NB4 (cell line): Measurements from ENCODE around the gene PLAAT1.

ENCODE experiments used
- POLR2A ChIP-seq: IDR thresholded peaks from 2 replicates; pipeline ENCODE4 v1.6.1; 2011; ENCODE audit warnings: mild to moderate bottlenecking; ENCODE audit not compliant: insufficient read length; ENCODE audit errors: extremely low read depth
- TF ChIP-seq, protein P1 (sequence below): IDR thresholded peaks from one replicate; pipeline ENCODE4 v1.5.1; 2012; ENCODE audit warnings: low read depth, low read length

DNA sequence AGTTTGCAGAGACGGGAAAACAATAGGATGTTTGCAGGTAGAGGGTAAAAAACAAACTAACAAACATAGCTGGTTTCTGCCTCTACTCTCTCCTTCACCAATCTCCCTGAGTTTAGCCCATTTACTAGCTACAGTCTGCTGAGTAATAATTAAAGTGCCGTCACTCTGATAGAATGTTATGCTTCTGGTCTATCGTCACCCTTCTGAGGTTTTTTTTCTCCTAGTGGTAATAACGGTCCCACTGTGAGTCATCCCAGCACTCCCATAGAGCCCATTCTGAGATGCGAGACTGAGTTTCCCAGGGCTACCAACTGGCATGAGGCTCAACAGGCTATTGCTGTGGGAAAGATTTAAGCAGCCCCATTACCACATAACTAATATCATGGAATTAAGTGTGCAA lies 56.4 kb downstream of the PLAAT1 start:
- TF ChIP-seq, protein P1, sequence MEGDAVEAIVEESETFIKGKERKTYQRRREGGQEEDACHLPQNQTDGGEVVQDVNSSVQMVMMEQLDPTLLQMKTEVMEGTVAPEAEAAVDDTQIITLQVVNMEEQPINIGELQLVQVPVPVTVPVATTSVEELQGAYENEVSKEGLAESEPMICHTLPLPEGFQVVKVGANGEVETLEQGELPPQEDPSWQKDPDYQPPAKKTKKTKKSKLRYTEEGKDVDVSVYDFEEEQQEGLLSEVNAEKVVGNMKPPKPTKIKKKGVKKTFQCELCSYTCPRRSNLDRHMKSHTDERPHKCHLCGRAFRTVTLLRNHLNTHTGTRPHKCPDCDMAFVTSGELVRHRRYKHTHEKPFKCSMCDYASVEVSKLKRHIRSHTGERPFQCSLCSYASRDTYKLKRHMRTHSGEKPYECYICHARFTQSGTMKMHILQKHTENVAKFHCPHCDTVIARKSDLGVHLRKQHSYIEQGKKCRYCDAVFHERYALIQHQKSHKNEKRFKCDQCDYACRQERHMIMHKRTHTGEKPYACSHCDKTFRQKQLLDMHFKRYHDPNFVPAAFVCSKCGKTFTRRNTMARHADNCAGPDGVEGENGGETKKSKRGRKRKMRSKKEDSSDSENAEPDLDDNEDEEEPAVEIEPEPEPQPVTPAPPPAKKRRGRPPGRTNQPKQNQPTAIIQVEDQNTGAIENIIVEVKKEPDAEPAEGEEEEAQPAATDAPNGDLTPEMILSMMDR: no peak
- TF ChIP-seq POLR2A: no peak
